Body of pancreas (tissue), 4 donors: Measurements from ENCODE around the gene NKAIN2. TPM values are rescaled to one million over a fixed set of nuclear protein-coding genes. Genes with fewer than 3 reads are reported as not detected.

Experiments used
- ATAC-seq: fragments of 150-250 bp; one replicate; pipeline ENCODE4 v1.9.1; 2016
- DNase-seq, 4 donors: peaks; one replicate each; pipeline ENCODE4 v3.0.0-alpha.2; 2019
- H3K27ac ChIP-seq, 4 donors: fragments of 200-600 bp; sonication (generic); 1 replicate in 3 of 4; 2 replicates in 1 of 4; pipeline versions ENCODE4 v1.5.1 to v1.6.1; 2016 to 2019; ENCODE audit warnings: mild to moderate bottlenecking in 1 of 4, mixed read lengths in 1 of 4, moderate library complexity in 1 of 4
- H3K27me3 ChIP-seq, 2 donors: fragments of 200-600 bp; sonication (generic); one replicate each; pipeline ENCODE4 v1.6.0; 2016; ENCODE audit warnings: mild to moderate bottlenecking in 1 of 2
- H3K36me3 ChIP-seq, 2 donors: fragments of 200-600 bp; sonication (generic); replicated peaks in 1 of 2; 2 replicates each; pipeline ENCODE4 v1.5.1; 2016; ENCODE audit warnings: low read depth in 2 of 2; ENCODE audit not compliant: insufficient read depth in 1 of 2
- H3K4me1 ChIP-seq: fragments of 200-600 bp; sonication (generic); one replicate; pipeline ENCODE4 v1.6.0; 2016
- H3K4me3 ChIP-seq, 2 donors: fragments of 200-600 bp; sonication (generic); 1 replicate in 1 of 2; 2 replicates in 1 of 2; pipeline ENCODE4 v1.5.1; 2016 to 2019
- H3K9me3 ChIP-seq, 3 donors: fragments of 200-600 bp; sonication (generic); 1 replicate in 2 of 3; 2 replicates in 1 of 3; pipeline ENCODE4 v1.5.1; 2016
- POLR2A ChIP-seq, 3 donors: fragments of 450-650 bp; IDR thresholded peaks; one replicate each; pipeline ENCODE4 v1.6.1; 2016; ENCODE audit warnings: antibody characterized with exemption in 3 of 3, mild to moderate bottlenecking in 2 of 3
- WGBS, 2 donors: methylation state at CpG; one replicate each; pipeline ENCODE4 v1.1.5; 2017; 5-methylcytosine and 5-hydroxymethylcytosine counted together
- intact Hi-C: fragments of 100-400 bp; cut with DNase I; formaldehyde crosslinking; loops from one replicate; pipeline ENCODE4 v1.15.1; 2023
- total RNA-seq, 2 donors: library from RNA; depleted of rRNA; stranded (reverse); fragments of >200 nt; gene quantifications; one replicate each; pipeline ENCODE4 v1.1.0, GENCODE V29; 2016
- TF ChIP-seq, protein P1 (sequence below), 7 experiments: fragments of 450-650 bp in 4 of 7; fragments of 200-600 bp in 3 of 7; sonication (generic) in 3 of 7; IDR thresholded peaks; one replicate each; pipeline ENCODE4 v1.5.1; 2016 to 2019; ENCODE audit warnings: antibody characterized with exemption in 7 of 7

NKAIN2 gene
- total RNA-seq, 2 donors from 2014 or later: not detected

DNA sequence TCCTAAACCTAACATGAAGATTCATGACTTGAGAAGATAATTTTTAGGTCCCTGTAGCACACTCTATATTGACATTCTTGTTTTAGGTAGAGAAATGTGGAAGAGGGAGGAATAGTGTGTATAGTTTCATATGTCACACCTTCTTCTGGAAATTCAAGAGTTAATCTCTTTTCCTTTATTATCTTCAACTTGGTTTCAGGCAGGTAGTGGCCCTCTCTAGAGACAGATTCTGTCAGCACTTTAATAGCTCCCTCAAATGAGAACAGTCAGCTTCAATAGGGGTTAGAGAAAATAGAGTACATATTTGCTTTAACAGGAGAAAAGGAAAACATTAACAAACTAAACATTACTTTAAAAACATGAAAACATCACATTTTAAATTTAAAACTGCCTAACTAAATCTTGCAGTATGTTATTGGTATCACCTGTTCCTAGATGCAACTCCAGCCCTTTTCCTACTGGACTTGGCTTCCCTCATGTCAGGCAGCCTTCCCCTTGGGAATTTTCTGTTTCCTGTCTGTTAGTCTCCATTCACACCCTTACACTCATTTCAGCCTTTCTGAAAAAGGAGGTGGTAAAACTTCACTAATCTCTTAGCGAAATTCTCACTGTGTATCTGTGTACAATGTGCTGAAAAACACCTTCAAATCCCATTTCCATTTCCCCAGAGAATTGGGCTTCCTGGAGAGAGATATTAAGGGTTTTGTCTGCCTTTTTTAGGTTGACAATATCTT is 966.3 kb downstream of the NKAIN2 start:
- DNase-seq: no peak
- H3K27me3 ChIP-seq: no peaks in the 10 kb centered on the region
- H3K4me3 ChIP-seq: no peak overlapping the region
- intact Hi-C loops: no loop called here
- no peak for ATAC-seq
- no peaks in the 10 kb centered on the region for H3K36me3 ChIP-seq
- TF ChIP-seq, protein P1, sequence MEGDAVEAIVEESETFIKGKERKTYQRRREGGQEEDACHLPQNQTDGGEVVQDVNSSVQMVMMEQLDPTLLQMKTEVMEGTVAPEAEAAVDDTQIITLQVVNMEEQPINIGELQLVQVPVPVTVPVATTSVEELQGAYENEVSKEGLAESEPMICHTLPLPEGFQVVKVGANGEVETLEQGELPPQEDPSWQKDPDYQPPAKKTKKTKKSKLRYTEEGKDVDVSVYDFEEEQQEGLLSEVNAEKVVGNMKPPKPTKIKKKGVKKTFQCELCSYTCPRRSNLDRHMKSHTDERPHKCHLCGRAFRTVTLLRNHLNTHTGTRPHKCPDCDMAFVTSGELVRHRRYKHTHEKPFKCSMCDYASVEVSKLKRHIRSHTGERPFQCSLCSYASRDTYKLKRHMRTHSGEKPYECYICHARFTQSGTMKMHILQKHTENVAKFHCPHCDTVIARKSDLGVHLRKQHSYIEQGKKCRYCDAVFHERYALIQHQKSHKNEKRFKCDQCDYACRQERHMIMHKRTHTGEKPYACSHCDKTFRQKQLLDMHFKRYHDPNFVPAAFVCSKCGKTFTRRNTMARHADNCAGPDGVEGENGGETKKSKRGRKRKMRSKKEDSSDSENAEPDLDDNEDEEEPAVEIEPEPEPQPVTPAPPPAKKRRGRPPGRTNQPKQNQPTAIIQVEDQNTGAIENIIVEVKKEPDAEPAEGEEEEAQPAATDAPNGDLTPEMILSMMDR (IDR thresholded peaks at IDR 0.05): no peak
- TF ChIP-seq POLR2A (IDR thresholded peaks at IDR 0.05): no peak
- H3K27ac ChIP-seq: no peak overlapping the region
- 42 to 43% methylated on average over 1 of the region's 1 CpG for whole genome bisulfite sequencing, 2 donors
- H3K9me3 ChIP-seq: no peaks in the 10 kb centered on the region
- no peaks in the 10 kb centered on the region for H3K4me1 ChIP-seq

DNA sequence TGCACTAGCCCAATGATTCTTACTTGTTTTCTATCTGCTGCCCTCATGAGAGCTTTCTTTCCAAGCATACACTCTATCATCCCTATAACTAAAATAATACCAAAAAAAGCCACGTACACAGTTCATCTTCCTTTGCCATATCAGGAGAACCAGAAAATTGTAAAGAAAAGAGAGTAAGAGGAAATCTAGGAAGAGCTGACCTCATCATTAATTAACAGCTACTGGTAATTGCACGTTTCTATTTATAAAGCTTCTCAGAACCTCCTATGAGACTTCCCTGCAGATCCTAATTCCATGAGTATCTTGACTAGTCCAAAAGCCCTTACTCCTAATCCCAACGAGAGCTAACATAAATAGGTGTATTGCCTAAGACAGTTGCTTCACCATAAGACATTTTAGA is 967.1 kb downstream of the NKAIN2 start:
- WGBS, 2 donors: 51 to 60% methylated on average over 3 of the region's 3 CpGs
- intact Hi-C loops: no loop called here
- no peak overlapping the region for H3K4me3 ChIP-seq
- ATAC-seq (no peak), DNase-seq (no peak)
- no peaks in the 10 kb centered on the region for H3K9me3 ChIP-seq
- H3K27ac ChIP-seq: no peak overlapping the region
- TF ChIP-seq POLR2A (IDR thresholded peaks at IDR 0.05): no peak
- TF ChIP-seq, protein P1 (IDR thresholded peaks at IDR 0.05): no peak
- H3K4me1 ChIP-seq: no peaks in the 10 kb centered on the region
- no peaks in the 10 kb centered on the region for H3K36me3 ChIP-seq
- H3K27me3 ChIP-seq: no peaks in the 10 kb centered on the region

DNA sequence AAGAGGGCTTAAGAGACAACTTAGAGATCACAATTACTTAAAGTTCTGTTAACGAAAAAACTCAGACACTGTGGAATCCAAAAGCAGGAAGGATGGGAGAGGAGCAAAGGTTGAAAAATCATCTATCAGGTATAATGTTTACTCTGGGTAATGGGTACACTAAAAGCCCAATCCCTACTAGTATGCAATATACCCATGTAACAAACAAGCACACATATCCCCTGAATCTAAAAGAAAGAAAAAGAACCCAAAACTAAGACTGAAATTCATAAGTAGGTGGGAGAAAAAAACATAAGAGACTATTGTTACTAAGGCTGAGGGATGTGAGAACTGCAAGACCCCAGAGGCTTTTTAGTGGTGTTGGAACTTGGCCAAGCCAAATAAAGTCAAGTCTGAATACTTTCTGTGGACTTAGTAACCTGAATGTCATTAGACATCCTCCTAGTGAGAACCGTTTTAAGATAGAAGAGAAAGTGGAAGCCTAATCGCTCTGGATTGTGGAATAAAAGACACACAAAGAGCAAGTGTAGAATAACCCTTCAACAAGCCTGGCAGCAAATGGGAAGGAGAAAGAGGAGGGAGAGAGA is 969.2 kb downstream of the NKAIN2 start:
- DNase-seq (no peak), ATAC-seq (no peak)
- intact Hi-C loops: no loop called here
- Histone ChIP-seq H3K4me3 (no peak overlapping the region), H3K27ac (no peak overlapping the region), H3K9me3 (no peaks in the 10 kb centered on the region), H3K36me3 (no peaks in the 10 kb centered on the region), H3K4me1 (no peaks in the 10 kb centered on the region), H3K27me3 (no peaks in the 10 kb centered on the region)
- 45 to 52% methylated on average over 3 of the region's 3 CpGs for WGBS, 2 donors
- no peak for TF ChIP-seq POLR2A (IDR thresholded peaks at IDR 0.05)
- TF ChIP-seq, protein P1 (IDR thresholded peaks at IDR 0.05): no peak

DNA sequence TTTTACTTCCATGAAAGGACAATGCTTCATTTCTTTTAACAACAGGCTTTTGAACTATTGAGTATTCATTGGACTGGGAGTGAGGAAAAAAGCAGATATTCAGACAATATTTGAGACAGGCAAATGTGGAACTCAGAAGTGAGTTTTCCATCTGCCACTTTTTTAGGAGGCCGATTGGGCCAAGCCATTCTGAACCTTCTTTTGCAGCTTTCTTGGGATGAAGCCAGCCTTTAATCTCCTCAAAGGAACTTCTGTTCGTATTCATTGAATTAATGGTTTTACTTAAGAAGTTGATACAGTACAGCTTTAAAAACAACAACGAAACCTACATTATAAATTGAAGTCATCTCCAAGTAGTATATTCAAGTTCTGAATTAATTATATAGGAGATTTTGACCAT is 971.5 kb downstream of the NKAIN2 start:
- no peaks in the 10 kb centered on the region for H3K27me3 ChIP-seq
- no peak for ATAC-seq
- no peak for TF ChIP-seq POLR2A (IDR thresholded peaks at IDR 0.05)
- TF ChIP-seq, protein P1 (IDR thresholded peaks at IDR 0.05): no peak
- intact Hi-C loops: no loop called here
- no peak for DNase-seq
- H3K9me3 ChIP-seq: no peaks in the 10 kb centered on the region
- 49 to 55% methylated on average over 3 of the region's 3 CpGs for WGBS, 2 donors
- H3K4me3 ChIP-seq: no peak overlapping the region
- no peaks in the 10 kb centered on the region for H3K4me1 ChIP-seq
- no peak overlapping the region for H3K27ac ChIP-seq
- no peaks in the 10 kb centered on the region for H3K36me3 ChIP-seq

DNA sequence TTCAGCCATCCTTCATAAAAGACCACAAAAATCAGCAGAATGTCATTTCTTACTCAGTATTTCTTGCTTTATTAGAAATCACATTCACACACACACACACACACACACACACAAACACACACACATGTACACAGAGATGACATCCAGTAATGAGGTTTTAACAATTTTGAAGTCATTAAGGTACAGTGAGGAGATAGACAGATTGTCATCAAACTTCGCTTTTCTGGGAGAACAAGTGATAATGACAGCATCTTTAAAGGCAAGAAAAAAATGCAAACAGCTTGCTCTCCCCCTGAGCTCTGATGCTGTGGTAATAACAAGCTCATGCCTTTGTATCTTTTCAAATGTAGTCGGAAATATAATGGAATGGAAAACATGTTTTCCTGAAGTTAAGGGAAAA is 974.2 kb downstream of the NKAIN2 start:
- WGBS, 2 donors: 60 to 69% methylated on average over 2 of the region's 2 CpGs
- H3K9me3 ChIP-seq: no peaks in the 10 kb centered on the region
- intact Hi-C loops: no loop called here
- ATAC-seq (no peak), DNase-seq (no peak)
- no peaks in the 10 kb centered on the region for H3K4me1 ChIP-seq
- no peak overlapping the region for H3K27ac ChIP-seq
- H3K27me3 ChIP-seq: no peaks in the 10 kb centered on the region
- TF ChIP-seq POLR2A (IDR thresholded peaks at IDR 0.05): no peak
- no peak overlapping the region for H3K4me3 ChIP-seq
- H3K36me3 ChIP-seq: no peaks in the 10 kb centered on the region
